HG02981 (cell line): ENCODE data around the gene IMMP2L.

Experiments used
- ATAC-seq: cut with Tn5 transposase; IDR thresholded peaks from one replicate; pipeline ENCODE4 v1.9.1; 2021; ENCODE audit warnings: mild to moderate bottlenecking, moderate library complexity; ENCODE audit not compliant: unreplicated experiment

IMMP2L gene

GRCh38 chr7:111012149-111012548 is 550.1 kb downstream of the IMMP2L start:
- ATAC-seq = no peak

- no peak for ATAC-seq
These were observed 550.8 kb downstream of the IMMP2L start for GRCh38 chr7:111011520-111011919.

GRCh38 chr7:111010798-111011197 is 551.5 kb downstream of the IMMP2L start:
- ATAC-seq = no peak

GRCh38 chr7:111009526-111010040 is 552.7 kb downstream of the IMMP2L start:
- ATAC-seq = no peak

GRCh38 chr7:111006691-111007090 is 555.6 kb downstream of the IMMP2L start:
- no peak for ATAC-seq

- no peak for ATAC-seq
These were observed 556.3 kb downstream of the IMMP2L start for GRCh38 chr7:111006040-111006439.

- ATAC-seq = no peak
These were observed 556.8 kb downstream of the IMMP2L start for GRCh38 chr7:111005445-111005844.

- ATAC-seq = no peak
These were observed 557.9 kb downstream of the IMMP2L start for GRCh38 chr7:111004310-111004901.

- no peak for ATAC-seq
These were observed 558.4 kb downstream of the IMMP2L start for GRCh38 chr7:111003883-111004282.

- ATAC-seq = no peak
These were observed 568.0 kb downstream of the IMMP2L start for GRCh38 chr7:110994028-110994967.

- no peak for ATAC-seq
These were observed 573.3 kb downstream of the IMMP2L start for GRCh38 chr7:110988890-110989501.

GRCh38 chr7:110988348-110988747 is 573.9 kb downstream of the IMMP2L start:
- ATAC-seq = no peak

- no peak for ATAC-seq
These were observed 575.1 kb downstream of the IMMP2L start for GRCh38 chr7:110987127-110987693.

- ATAC-seq = no peak
These were observed 578.4 kb downstream of the IMMP2L start for GRCh38 chr7:110983822-110984456.

GRCh38 chr7:110977127-110977737 is 585.1 kb downstream of the IMMP2L start:
- ATAC-seq = no peak

GRCh38 chr7:110975486-110975885 is 586.8 kb downstream of the IMMP2L start:
- ATAC-seq = no peak

GRCh38 chr7:110974441-110974840 is 587.9 kb downstream of the IMMP2L start:
- no peak for ATAC-seq

GRCh38 chr7:110973196-110973990 is 588.9 kb downstream of the IMMP2L start:
- ATAC-seq = no peak

- ATAC-seq = no peak
These were observed 597.5 kb downstream of the IMMP2L start for GRCh38 chr7:110964775-110965174.

- no peak for ATAC-seq
These were observed 599.5 kb downstream of the IMMP2L start for GRCh38 chr7:110962826-110963225.
